GM21367 (cell line): ENCODE measurements around the gene CBX1.
"Not testable (repeated sequence)": the region's sequence is repeated elsewhere in the genome, so short reads cannot be mapped to it uniquely, and the experiment has no call there.

Experiments
- ATAC-seq: cut with Tn5 transposase; IDR thresholded peaks from one replicate; pipeline ENCODE4 v1.9.1; 2021; ENCODE audit not compliant: unreplicated experiment

The CBX1 gene

DNA sequence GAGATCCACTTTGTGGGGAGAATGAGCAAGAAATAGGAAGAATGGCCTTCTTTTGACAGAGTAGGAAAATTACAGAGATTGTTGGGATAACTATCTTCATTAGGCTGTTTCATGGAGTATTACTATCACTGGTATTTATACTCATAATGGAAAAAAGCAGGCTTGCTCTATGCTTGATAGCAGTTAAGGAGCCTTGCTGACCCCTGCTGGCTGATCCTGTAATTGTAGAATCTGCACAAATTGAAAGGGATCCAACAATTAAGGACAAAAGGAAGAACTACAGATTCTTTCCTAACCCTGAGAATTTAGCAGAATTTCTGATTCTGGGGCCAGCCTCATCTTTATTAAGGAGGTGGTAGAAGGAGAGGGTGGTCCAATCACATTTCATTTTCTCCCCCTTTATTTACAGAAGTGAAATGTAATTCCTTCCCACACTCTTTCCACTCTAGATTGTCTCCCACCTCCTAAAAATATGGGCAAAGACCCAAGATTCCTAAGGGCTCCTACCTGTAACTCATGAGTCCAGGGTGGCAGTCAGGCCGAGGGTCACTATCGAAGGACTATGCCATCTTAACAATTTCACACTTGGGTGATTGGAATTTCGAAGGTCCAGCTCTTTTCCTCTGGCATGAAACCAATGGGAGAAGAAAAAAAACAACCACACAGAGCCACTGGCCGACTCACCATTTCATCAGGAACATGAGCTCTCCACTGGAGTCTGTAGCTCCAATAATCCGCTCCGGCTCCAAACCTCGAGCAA lies 26.8 kb downstream of the CBX1 start:
- no peak for ATAC-seq

GRCh38 chr17:48073566-48074094 lies 27.6 kb downstream of the CBX1 start:
- not testable (repeated sequence) for ATAC-seq

- ATAC-seq = not testable (repeated sequence)
Measured at GRCh38 chr17:48072811-48073210, 28.5 kb downstream of the CBX1 start.

DNA sequence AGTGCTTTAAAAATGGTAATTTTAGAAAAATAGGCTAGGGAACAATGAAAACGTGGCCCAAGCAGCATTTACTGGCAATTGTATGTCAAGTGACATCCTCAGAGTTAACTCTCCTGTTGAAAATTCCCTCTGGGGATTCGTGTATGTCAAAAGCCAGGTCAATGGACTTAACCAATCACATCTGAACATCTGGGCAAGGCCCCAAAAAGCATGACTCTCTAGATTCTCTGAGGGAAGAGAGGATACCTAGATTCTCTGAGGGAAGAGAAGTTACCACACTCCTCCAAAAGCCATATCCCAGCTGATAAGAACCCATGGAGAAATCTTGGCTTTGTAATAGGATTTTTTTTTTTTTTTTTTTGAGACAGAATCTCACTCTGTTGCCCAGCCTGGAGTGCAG lies 29.6 kb downstream of the CBX1 start:
- ATAC-seq = no peak

DNA sequence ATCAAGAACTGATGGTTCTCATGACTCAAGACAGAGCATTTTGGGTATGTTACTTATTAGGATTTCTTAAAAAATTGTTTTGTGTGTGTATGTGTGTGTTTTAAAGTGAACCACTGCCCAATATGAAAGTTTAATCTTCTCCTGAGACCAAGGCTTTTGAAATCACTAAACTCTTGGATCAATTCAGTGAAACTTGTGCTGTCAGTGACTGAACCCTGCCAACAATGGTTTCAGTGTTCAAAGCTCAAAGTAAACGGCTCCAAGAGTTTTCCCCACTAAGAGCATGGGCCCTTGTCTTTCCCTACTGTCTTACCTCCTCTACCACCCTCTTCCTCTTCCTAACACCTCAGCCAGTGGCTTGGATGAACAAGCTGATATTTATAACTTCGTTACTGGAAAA lies 31.1 kb downstream of the CBX1 start:
- ATAC-seq = no peak

DNA sequence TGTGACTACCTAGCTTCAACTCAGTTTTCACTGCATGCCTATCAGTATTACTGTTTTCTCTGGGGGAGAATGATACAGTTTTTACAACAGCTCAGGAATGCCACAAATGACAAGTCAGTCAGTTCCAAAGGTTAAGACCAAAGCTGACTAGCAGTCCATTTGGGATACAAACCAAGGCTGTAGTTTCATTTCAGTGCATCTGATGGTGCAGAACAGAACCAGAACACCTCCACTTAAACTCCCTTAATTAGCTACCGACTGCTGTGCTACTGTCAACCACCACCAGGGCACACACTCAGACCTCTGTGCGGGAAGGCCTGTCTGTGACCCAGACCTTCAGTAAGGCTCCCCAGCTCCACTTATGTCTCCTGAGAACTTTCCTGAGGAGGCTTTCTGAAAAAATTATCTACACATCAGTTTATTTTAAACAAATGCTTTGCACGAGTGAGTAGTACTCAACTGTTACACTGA lies 32.8 kb downstream of the CBX1 start:
- no peak for ATAC-seq

- ATAC-seq = not testable (repeated sequence)
Measured at GRCh38 chr17:48067808-48068207, 33.5 kb downstream of the CBX1 start.

DNA sequence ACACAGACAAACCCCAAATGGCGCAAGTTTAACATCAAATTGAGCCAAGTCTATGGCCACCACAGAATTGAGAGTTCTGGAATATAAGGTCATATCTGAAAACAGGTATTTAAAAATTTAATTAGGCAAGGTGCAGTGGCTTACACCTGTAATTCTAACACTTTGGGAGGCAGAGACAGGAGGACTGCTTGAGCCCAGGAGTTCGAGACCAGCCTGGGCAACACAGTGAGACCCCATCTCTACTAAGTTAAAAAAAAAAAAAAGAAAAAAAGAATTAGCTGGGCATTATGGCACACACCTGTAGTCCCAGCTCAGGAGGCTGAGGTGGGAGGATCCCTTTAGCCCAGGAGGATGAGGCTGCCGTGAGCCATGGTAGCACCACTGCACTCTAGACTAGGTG lies 34.0 kb downstream of the CBX1 start:
- ATAC-seq = no peak

GRCh38 chr17:48066656-48067055 lies 34.6 kb downstream of the CBX1 start:
- ATAC-seq = no peak

GRCh38 chr17:48066192-48066591 lies 35.1 kb downstream of the CBX1 start:
- no peak for ATAC-seq

GRCh38 chr17:48064638-48065037 lies 36.6 kb downstream of the CBX1 start:
- no peak for ATAC-seq

DNA sequence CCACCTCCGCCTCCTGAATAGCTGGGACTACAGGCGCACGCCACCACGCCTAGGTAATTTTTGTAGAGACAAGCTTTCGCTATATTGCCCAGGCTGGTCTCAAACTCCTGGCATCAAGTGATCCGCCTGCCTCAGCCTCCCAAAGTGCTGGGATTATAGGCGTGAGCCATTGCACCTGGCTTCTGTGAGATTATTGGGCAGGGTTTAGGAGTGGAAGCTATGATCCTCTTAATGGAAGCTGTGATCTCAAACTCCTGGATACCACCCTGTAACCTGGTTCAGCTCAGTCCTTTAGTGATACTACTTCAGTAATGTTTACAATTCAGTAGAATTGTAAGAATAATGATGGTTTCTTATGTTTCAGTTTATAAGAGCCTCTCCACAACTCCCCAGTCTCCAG lies 39.0 kb downstream of the CBX1 start:
- ATAC-seq = no peak

DNA sequence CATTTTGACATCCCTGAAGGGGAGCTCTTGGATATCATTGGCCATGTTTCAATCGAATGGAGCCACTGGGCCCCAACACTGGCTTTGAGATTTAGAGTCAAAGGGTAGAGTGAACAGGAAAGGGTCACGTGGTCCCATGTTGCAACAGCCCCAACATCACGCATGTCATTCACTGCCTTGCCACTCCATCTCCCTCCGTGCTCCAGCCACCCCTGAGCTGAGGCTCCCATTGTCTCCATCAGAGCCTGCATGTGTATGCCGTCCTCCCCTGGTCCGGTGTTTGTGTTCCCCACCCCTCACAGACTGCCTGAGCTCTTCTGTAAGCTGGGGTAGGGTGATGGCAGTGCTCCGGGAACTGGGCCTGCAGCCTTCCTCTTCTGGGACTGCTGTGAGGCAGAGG lies 41.0 kb downstream of the CBX1 start:
- no peak for ATAC-seq

DNA sequence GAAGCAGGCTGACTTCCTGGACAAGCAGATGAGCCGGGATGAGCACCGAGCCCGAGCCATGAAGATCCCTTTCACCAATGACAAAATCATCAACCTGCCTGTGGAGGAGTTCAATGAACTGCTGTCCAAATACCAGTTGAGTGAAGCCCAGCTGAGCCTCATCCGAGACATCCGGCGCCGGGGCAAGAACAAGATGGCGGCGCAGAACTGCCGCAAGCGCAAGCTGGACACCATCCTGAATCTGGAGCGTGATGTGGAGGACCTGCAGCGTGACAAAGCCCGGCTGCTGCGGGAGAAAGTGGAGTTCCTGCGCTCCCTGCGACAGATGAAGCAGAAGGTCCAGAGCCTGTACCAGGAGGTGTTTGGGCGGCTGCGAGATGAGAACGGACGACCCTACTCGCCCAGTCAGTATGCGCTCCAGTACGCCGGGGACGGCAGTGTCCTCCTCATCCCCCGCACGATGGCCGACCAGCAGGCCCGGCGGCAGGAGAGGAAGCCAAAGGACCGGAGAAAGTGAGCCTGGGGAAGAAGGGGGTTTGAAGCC lies 42.1 kb downstream of the CBX1 start:
- no peak for ATAC-seq

DNA sequence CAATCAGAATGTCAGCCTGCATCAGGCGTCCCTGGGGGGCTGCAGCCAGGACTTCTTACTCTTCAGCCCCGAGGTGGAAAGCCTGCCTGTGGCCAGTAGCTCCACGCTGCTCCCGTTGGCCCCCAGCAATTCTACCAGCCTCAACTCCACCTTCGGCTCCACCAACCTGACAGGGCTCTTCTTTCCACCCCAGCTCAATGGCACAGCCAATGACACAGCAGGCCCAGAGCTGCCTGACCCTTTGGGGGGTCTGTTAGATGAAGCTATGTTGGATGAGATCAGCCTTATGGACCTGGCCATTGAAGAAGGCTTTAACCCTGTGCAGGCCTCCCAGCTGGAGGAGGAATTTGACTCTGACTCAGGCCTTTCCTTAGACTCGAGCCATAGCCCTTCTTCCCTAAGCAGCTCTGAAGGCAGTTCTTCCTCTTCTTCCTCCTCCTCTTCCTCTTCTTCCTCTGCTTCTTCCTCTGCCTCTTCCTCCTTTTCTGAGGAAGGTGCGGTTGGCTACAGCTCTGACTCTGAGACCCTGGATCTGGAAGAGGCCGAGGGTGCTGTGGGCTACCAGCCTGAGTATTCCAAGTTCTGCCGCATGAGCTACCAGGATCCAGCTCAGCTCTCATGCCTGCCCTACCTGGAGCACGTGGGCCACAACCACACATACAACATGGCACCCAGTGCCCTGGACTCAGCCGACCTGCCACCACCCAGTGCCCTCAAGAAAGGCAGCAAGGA lies 42.7 kb downstream of the CBX1 start:
- ATAC-seq = no peak

GRCh38 chr17:48057626-48058025 lies 43.7 kb downstream of the CBX1 start:
- ATAC-seq = no peak

GRCh38 chr17:48056879-48057278 lies 44.4 kb downstream of the CBX1 start:
- ATAC-seq = no peak

DNA sequence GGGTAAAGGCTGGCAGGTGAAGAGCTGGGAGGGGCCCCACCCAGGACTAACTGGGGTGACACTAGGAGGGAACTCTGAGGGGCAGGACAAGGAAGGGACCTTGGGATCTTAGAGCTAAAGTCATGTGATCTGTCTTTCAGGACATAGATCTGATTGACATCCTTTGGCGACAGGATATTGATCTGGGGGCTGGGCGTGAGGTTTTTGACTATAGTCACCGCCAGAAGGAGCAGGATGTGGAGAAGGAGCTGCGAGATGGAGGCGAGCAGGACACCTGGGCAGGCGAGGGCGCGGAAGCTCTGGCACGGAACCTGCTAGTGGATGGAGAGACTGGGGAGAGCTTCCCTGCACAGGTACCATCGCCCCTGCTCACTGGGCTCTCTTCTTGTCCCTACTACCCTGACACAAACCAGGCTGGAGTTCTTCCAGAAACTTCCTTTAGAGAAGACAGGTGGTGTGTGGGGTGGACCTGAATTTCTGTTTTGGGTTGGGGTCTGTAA lies 45.0 kb downstream of the CBX1 start:
- no peak for ATAC-seq

DNA sequence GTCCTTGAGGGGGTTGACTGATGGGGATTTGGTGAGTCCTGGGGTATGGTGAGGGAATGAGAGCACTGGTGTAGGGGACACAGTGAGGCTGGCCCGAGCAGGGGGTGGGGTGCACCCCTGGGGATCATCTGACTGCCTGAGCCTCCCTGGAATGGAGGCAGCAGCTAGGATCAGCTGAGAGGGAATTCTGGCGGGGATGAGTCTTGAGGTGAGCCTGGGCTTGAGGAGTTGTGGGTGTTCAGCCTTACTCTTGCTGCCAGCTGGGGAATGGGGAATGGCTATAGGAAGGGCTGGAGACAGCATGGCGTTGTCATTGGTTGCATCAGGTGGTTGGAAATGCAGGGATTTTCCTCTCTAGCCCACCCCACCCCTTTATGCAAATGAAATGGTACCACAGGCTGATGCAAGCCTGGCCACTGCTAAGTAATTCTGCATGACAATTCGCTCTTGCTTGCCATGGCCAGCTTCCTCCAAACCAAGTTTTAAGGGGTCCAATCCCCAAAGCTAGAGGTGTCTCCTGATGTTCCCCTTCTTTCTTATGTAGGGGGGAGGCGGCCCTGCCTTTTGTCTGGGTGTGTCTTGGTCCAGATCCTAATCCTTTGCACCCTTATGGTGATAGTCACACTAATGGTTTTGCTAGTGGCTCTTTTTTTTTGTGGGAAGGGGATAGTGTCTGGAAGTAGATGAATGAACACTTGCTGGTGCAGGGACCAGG lies 45.6 kb downstream of the CBX1 start:
- no peak for ATAC-seq

- no peak for ATAC-seq
Measured at GRCh38 chr17:48054238-48055185, 46.8 kb downstream of the CBX1 start.
